Activated T-cell treated with anti-CD3 and anti-CD28 coated beads, Interleukin-2, amount 50 U/mL, for 4 hours (primary cell): ENCODE data around the gene ADIPOR2. TPM values are rescaled to one million over a fixed set of nuclear protein-coding genes. Genes with fewer than 3 reads are reported as not detected.

Source experiments
- ATAC-seq, 2 donors: fragments of 200-7000 bp; cut with Tn5 transposase; one replicate each; pipeline ENCODE4 v1.10.0; 2021
- DNase-seq: peaks from one replicate; pipeline ENCODE4 v3.0.0-alpha.2; 2020
- H3K27me3 Mint-ChIP-seq: one replicate; pipeline ENCODE4 v1.8.0; 2021; ENCODE audit warnings: low read depth, mixed read lengths
- H3K36me3 Mint-ChIP-seq: one replicate; pipeline ENCODE4 v1.8.0; 2022; ENCODE audit warnings: mixed read lengths; ENCODE audit not compliant: insufficient read depth
- H3K4me1 Mint-ChIP-seq: one replicate; pipeline ENCODE4 v1.8.0; 2021; ENCODE audit warnings: low read depth, mixed read lengths
- H3K4me3 Mint-ChIP-seq: one replicate; pipeline ENCODE4 v1.8.0; 2021; ENCODE audit warnings: mild to moderate bottlenecking, moderate library complexity, mixed read lengths
- H3K9me3 Mint-ChIP-seq: one replicate; pipeline ENCODE4 v1.8.0; 2021; ENCODE audit warnings: mixed read lengths
- total RNA-seq, 3 donors: library from RNA; stranded (reverse); gene quantifications; one replicate each; pipeline ENCODE4 v1.2.1, GENCODE V29; 2021

ADIPOR2 gene
- total RNA-seq, 3 donors from 2014 or later: 45.0 to 54.2 (median 46.8) TPM

DNA sequence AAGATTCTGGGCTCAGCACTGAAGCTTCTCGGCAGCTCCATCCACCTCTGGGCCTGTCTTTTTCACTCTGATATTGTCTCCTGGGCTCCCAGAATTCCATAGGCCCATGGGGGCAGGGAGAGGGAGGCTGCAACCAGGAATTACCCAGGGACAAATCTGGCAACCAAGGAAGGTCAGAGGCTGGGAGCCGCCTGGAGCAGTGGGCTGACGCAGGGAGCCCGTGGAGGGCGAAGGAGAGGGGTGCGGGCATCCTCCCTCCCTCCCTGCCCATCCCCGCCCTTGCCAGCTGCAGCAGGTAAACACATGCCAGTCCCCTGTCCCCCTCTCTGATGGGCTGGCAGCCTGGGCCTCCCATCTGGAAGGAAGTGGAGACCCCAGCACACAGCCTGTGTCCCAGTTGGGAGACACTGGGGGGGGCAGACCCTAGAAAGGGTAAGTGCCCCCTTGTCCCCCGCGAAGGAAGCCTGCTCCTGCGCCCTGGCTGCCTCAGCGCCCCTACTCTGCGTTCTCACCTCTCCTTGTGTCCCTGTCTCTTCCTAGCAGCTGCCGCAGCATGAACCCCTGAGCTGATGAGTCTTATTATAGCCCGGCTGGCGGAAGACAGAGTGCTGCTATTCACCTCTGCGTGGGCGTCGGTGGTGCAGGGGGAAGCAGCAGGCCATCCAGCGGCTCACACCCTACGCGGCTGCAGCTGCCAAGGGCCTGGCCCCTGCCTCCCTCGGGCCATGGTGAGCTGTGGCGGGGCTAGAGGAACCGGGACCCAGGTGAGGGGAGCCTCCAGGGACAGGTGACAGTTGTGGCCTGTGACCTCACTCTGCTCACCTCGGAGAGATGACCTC lies 136.2 kb downstream of the ADIPOR2 start:
- Mint-ChIP-seq H3K9me3 (no peaks in the 10 kb centered on the region), H3K27me3 (peaks cover 36% of the 10 kb centered on the region), H3K4me3 (no peak overlapping the region), H3K36me3 (no peaks in the 10 kb centered on the region), H3K4me1 (no peaks in the 10 kb centered on the region)
- DNase-seq (no peak), ATAC-seq (no peak)

DNA sequence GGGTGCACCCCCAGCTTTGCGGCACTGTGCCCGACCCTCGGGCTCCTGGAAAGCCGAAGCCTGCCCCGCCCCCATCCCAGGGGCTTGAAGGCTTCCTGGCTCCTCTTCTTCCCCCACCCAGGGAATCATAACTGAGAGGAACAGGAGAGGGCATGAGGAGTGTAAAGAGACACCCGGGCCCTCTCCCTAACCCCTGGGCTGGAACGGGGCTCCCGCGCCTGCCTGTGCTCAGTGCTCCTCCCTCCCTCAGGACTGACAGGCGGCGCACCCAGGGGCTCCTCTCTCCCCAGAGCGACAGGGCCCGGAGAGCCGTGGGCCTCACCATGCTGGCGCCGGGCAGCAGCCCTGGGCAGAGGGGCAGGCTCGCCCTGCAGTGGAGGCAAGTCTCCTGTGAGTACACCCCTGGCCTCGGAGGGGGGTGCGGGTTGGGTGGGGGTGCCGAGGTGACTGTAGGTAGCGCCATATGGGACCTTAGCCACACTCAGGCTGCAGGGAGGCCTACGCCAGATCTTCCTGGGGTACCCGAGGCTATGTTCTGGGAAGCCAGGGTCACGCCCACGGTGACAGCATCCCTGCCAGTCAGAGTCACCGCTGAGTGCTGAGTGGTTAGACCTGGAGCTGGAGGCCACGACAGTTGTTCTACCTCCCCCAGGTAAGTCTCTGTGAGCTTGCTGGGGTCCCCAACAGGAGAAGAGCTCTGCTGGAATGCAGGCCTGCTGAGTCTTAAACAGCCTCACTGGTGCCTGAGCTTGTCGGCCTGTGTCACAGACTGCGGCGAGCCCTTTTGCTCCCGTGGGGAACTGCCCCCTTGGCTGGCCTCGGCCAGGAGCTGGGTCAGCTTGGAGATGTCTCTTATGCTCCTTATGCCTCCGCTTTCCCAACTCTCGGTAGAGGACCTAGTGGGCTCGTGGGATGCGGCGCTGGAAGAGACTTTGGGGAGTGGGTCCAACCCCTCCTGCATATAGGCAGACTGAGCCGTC lies 137.2 kb downstream of the ADIPOR2 start:
- H3K27me3 Mint-ChIP-seq: peaks cover 32% of the 10 kb centered on the region
- H3K4me1 Mint-ChIP-seq: no peaks in the 10 kb centered on the region
- H3K36me3 Mint-ChIP-seq: no peaks in the 10 kb centered on the region
- ATAC-seq (no peak), DNase-seq (no peak)
- no peak overlapping the region for H3K4me3 Mint-ChIP-seq
- no peaks in the 10 kb centered on the region for H3K9me3 Mint-ChIP-seq

DNA sequence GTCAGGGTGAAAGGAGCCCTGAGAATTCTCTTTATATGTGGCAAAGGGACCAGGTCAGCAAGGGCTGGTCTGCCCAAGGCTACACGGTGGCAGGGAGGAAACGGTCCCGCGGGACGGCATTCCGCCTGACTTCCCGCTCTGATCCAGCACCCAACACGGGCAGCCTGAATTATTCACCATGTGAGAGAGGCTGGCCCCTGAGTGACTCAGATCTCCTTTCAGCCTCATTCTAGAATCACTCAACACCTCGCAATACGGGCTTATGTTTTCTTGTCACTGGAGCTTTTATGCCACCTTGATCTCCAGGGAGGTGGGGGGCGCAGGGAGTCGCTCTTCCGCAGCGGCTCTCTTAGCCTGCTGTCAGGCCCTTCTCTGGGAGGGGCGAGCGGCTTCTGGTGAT lies 138.0 kb downstream of the ADIPOR2 start:
- H3K27me3 Mint-ChIP-seq: peaks cover 37% of the 10 kb centered on the region
- no peak overlapping the region for H3K4me3 Mint-ChIP-seq
- no peaks in the 10 kb centered on the region for H3K9me3 Mint-ChIP-seq
- no peaks in the 10 kb centered on the region for H3K36me3 Mint-ChIP-seq
- ATAC-seq (no peak), DNase-seq (no peak)
- no peaks in the 10 kb centered on the region for H3K4me1 Mint-ChIP-seq

DNA sequence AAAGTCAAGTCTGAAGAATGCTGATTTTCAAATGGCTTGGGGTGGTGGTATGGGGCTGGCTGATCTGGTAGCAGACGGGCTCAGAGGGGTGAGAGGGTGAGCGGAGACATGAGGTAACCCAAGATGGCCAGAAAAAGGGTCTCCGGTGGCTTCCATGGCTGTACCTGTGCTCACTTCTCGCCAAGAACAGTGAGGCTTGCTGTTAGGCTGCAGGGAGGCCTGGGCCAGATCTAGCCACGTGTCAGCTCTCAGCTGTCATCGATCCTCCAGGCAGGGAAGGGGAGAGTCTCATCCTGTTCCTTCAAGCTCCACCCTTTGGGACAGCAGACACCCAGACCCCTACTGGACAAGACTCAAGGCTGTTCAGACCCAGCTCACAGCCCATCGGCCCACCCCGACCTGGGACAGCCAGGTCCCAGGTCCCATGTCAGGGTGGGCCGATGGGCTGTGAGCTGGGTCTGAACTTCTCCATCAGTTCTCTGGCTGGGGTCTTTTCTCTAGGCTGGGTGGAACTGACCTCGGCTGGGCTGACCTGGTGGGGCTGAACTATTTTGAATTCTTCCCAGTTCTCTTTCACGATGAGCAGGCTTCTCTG lies 138.5 kb downstream of the ADIPOR2 start:
- no peak for ATAC-seq
- no peak overlapping the region for H3K4me3 Mint-ChIP-seq
- H3K27me3 Mint-ChIP-seq: peaks cover 37% of the 10 kb centered on the region
- H3K9me3 Mint-ChIP-seq: no peaks in the 10 kb centered on the region
- no peaks in the 10 kb centered on the region for H3K36me3 Mint-ChIP-seq
- DNase-seq: no peak
- no peaks in the 10 kb centered on the region for H3K4me1 Mint-ChIP-seq

DNA sequence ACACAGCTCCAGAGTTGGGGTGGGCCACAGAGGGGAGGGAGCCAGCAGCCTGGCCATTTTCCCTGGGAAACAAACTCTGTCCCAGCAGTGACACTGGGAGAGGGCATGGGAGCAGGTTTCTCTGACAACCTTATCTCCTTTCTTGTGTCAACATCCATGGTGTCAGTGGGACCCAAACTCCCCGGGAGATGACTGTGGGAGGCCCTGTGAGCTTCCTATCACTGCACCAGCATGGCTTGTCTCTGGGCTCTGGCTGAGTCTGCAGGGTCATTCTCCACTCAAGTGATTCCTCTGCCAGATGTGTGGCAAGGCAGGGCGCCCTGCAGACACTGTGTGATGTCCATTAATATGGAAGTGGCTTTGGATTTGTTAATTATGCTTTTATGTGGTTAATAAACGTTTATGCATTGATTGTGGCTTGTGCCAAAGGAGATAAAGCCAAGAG lies 139.6 kb downstream of the ADIPOR2 start:
- Mint-ChIP-seq H3K9me3 (no peaks in the 10 kb centered on the region), H3K4me1 (no peaks in the 10 kb centered on the region), H3K27me3 (peaks cover 37% of the 10 kb centered on the region), H3K36me3 (no peaks in the 10 kb centered on the region), H3K4me3 (no peak overlapping the region)
- no peak for ATAC-seq
- DNase-seq: no peak

DNA sequence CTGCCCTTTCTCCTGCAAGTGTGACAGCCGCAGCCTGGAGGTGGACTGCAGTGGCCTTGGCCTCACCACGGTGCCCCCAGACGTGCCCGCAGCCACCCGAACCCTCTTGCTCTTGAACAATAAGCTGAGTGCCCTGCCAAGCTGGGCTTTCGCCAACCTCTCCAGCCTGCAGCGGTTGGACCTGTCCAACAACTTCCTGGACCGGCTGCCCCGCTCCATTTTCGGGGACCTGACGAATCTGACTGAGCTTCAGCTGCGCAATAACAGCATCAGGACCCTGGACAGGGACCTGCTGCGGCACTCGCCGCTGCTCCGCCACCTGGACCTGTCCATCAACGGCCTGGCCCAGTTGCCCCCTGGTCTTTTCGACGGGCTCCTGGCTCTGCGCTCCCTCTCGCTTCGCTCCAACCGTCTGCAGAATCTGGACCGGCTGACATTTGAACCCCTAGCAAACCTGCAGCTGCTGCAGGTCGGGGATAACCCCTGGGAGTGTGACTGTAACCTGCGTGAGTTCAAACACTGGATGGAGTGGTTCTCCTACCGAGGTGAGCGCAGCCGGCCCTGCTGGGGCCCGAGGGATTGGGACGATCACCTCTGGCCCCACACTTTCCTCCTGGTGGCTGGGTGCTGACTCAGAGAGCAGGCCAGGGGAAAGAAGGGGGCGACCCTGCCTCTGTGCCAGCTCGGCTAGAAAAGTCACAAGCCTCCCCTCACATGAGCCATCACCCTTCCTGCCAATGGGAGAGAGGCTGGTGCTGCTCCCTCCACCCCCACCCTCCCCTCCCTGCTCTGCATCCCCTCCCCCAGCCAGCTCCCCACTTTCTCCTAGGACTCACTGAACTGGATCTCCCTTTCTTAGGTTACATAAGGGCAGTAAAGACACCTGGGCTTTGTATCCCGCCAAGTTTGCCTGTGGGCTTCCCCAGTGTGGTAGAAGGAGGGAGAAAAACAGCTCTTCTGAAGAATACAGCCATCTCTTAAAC lies 140.4 kb downstream of the ADIPOR2 start:
- Mint-ChIP-seq H3K4me1 (no peaks in the 10 kb centered on the region), H3K36me3 (no peaks in the 10 kb centered on the region), H3K4me3 (no peak overlapping the region), H3K27me3 (peaks cover 36% of the 10 kb centered on the region), H3K9me3 (no peaks in the 10 kb centered on the region)
- no peak for ATAC-seq
- DNase-seq: no peak

DNA sequence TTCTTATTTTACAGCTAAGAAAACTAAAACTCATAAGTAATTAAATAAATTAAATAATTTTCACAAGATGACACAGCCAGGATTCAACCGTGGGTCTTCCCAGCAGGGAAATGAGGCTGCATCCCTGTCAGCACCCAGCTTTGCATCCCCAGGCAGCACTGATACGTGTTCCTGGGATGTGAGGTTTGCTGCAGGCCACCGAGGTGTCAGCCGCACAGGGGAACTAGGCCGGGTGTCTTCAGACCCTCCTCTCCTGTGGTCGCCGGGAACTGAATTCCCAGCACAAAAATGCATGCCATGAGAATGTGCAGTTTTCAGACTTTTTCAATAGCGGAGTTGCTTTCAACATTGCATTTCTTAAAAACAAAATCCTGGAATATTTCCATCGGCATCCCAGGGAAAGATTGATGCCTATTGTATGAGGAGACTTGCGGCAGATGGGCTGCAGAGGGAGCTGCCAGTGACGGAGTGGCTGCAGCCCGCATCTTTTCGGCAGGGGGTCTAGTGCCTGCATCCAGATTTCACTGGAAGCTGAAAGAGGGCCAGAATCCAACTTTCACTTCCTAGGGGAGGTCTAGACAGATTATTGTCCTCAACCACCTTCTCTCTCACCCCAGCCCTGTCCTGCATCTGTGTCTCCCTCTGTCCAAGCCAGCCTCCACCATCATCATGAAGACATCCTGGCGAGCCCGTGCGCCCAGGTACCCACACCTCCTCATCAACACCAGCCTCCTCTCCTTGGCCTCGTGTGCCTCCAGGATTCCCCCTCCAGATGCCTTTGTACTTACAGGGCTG lies 142.1 kb downstream of the ADIPOR2 start:
- H3K9me3 Mint-ChIP-seq: no peaks in the 10 kb centered on the region

DNA sequence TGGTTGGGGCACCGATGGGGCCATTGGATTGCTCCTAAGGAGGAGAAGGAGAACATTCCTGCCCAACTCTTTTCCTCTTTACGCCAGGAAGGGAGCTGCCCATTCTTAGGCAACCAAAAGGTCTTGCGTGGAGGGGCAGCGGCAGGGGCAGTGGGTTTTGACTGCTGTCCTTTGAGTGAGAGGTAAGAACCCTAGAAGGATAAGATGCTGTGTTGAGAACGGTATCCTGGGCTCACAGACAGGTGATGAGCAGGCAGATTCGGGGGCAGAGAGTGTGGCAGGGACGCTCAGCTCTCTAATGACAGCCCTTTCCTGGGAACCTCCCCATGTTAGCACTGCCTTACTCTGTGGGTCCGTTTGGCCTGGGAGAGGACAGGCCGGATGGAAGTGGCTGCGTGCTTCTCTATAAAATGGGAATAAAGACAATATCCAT lies 142.7 kb downstream of the ADIPOR2 start:
- Mint-ChIP-seq H3K27me3 (peaks cover 36% of the 10 kb centered on the region), H3K9me3 (no peaks in the 10 kb centered on the region), H3K4me1 (no peaks in the 10 kb centered on the region), H3K36me3 (no peaks in the 10 kb centered on the region), H3K4me3 (no peak overlapping the region)
- no peak for ATAC-seq
- DNase-seq: no peak

More for the DNA sequence above, 142.1 kb downstream of the ADIPOR2 start:
- ATAC-seq: no peak
- no peaks in the 10 kb centered on the region for H3K4me1 Mint-ChIP-seq
- H3K4me3 Mint-ChIP-seq: no peak overlapping the region
- DNase-seq: no peak
- H3K36me3 Mint-ChIP-seq: no peaks in the 10 kb centered on the region
- H3K27me3 Mint-ChIP-seq: peaks cover 36% of the 10 kb centered on the region

DNA sequence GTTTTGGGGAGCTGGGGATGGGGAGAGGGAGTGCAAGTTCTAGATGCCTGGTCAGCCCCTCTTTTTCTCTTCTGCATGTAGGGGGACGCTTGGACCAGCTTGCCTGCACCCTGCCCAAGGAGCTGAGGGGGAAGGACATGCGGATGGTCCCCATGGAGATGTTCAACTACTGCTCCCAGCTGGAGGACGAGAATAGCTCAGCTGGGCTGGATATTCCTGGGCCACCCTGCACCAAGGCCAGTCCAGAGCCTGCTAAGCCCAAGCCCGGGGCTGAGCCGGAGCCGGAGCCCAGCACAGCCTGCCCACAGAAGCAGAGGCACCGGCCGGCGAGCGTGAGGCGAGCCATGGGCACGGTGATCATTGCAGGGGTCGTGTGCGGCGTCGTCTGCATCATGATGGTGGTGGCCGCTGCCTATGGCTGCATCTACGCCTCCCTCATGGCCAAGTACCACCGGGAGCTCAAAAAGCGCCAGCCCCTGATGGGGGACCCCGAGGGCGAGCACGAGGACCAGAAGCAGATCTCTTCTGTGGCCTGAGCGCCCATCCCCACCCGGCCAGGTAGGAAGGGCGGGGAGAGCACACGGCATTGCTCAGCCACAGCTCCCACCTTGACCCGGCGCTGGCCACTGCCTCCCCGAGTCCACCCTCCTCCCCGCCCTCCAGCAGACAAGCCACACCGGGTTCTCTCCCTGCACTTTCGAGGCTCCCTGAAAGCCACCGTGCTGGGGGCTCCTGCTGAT lies 143.5 kb downstream of the ADIPOR2 start:
- ATAC-seq (no peak), DNase-seq (no peak)
- no peaks in the 10 kb centered on the region for H3K4me1 Mint-ChIP-seq
- no peaks in the 10 kb centered on the region for H3K9me3 Mint-ChIP-seq
- peaks cover 32% of the 10 kb centered on the region for H3K27me3 Mint-ChIP-seq
- H3K4me3 Mint-ChIP-seq: no peak overlapping the region
- H3K36me3 Mint-ChIP-seq: no peaks in the 10 kb centered on the region

DNA sequence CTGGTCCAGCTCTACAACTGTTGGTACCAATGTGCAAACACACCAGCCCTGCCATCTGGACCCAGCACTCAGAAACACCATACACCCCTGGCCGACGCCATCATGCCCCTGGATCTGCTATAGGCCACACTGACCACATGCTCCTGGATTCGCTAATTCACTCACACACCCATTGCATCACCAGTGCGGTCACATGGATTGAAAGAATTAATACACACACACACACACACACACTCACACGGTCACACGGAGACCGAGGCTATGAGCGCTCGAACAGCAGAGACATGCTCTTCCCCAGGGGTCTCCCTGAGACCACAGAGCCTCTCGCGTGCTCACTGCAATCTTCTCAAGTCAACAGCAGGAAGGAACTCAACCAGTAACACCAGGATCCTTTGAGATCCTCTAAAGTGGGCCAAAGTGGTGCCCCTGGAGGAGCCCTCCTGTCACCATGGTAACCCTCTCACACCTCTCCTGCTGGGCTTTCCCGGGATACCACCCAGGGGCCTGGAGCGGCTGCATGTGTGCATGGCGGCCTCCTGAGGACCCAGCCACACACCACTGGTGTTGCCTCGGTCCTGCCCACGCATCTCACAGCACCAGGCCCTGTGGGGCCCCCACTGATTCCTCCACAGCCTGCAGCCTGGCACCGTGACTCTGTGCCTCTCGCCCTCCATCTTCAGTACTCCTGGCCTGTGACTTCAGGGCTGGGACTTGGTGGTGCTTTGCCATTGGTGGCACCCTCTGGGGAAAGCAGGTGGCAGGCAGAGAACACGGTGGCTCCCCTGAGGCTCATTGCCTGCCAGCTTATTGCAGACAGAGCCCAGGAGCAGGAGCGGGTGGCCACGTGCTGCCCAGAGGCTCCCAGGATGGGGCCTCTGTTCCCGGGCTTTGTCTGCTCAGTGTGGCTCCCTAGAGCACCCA lies 144.6 kb downstream of the ADIPOR2 start:
- DNase-seq: no peak
- no peaks in the 10 kb centered on the region for H3K4me1 Mint-ChIP-seq
- H3K36me3 Mint-ChIP-seq: no peaks in the 10 kb centered on the region

DNA sequence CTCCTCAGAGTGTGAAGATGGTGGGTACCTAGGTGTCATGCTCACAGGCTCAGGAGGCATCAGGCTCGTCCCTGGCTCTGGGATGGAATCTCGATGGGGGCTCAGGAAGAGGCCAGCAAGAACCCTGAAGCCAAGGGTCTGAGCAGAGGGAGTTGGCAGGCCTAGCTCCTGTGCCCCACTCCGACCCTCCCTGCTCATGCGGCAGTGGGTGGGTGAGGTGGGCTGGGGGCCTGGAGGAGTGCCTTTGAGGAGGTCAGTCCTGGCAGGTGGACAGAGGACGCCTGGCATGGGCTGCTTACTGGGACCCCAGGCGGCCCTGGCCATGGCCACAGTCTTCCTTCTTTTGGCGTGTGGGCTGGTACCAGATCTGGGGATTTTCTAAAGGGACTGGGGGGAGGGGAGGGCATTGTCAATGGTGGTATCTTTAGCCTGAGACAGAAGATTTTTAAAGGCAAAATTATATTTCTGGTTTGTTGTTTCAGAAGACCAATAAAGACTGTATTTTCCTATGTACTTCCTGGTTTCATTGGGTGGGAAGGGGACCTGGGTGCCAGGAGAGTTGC lies 145.5 kb downstream of the ADIPOR2 start:
- Mint-ChIP-seq H3K36me3 (no peaks in the 10 kb centered on the region), H3K4me1 (no peaks in the 10 kb centered on the region)

More for the DNA sequence above, 144.6 kb downstream of the ADIPOR2 start:
- Mint-ChIP-seq H3K4me3 (no peak overlapping the region), H3K27me3 (peaks cover 23% of the 10 kb centered on the region), H3K9me3 (no peaks in the 10 kb centered on the region)
- ATAC-seq: no peak

More for the DNA sequence above, 145.5 kb downstream of the ADIPOR2 start:
- Mint-ChIP-seq H3K27me3 (peaks cover 16% of the 10 kb centered on the region), H3K9me3 (no peaks in the 10 kb centered on the region), H3K4me3 (no peak overlapping the region)
- ATAC-seq: no peak
- DNase-seq: no peak
